ENCODE results near the gene CACFD1. TPM values are rescaled to one million over a fixed set of nuclear protein-coding genes. Genes with fewer than 3 reads are reported as not detected.

CACFD1 gene
- total RNA-seq, 1 donor from 2014 or later = 13.1 TPM

- no peak overlapping the region for H3K4me3 ChIP-seq (ENCODE audit: insufficient read depth, low read depth, low read length)
- no peak overlapping the region for H3K27ac ChIP-seq (ENCODE audit: low read depth, low read length)
- no peak overlapping the region for H3K27ac Mint-ChIP-seq (ENCODE audit: unreplicated experiment)
- DNase-seq (ENCODE audit: low read depth) (no peak), FAIRE-seq (no peak)
- H3K36me3 ChIP-seq (ENCODE audit: insufficient read depth, low read length) = no peaks in the 10 kb centered on the region
- H3K4me1 Mint-ChIP-seq (ENCODE audit: low read depth, unreplicated experiment) = peaks cover 14% of the 10 kb centered on the region
- H3K9ac ChIP-seq (ENCODE audit: low read length) = no peak overlapping the region
- no peaks in the 10 kb centered on the region for H4K20me1 ChIP-seq (ENCODE audit: insufficient read depth, low read length)
- no peak overlapping the region for H2AFZ ChIP-seq (ENCODE audit: low read depth, low read length)
- TF ChIP-seq EZH2 (IDR thresholded peaks at IDR 0.05; ENCODE audit: insufficient read depth, low read length) (no peak), CTCF (IDR thresholded peaks at IDR 0.05; ENCODE audit: insufficient read depth, low read depth, low read length) (no peak)
- H3K4me3 Mint-ChIP-seq (ENCODE audit: unreplicated experiment) = no peak overlapping the region
- H3K4me2 ChIP-seq (ENCODE audit: low read length) = no peak overlapping the region
- H3K27me3 ChIP-seq (ENCODE audit: insufficient read depth, low read length) = peaks cover 4% of the 10 kb centered on the region
- peaks cover 19% of the 10 kb centered on the region for H3K9me3 Mint-ChIP-seq (ENCODE audit: unreplicated experiment)
- peaks cover 7% of the 10 kb centered on the region for H3K9me3 ChIP-seq (ENCODE audit: insufficient read depth, low read depth, low read length)
- peaks cover under 1% of the 10 kb centered on the region for H3K36me3 Mint-ChIP-seq (ENCODE audit: low read depth, unreplicated experiment)
- H3K79me2 ChIP-seq (ENCODE audit: insufficient read depth, low read length) = no peaks in the 10 kb centered on the region
- peaks cover 18% of the 10 kb centered on the region for H3K27me3 Mint-ChIP-seq (ENCODE audit: low read depth, unreplicated experiment)
- H3K4me1 ChIP-seq (ENCODE audit: insufficient read depth, low read length) = peaks cover 25% of the 10 kb centered on the region
These were observed 46.3 kb downstream of the CACFD1 start for GRCh38 chr9:133505901-133506652.

GRCh38 chr9:133506653-133507038 is 46.9 kb downstream of the CACFD1 start:
- Mint-ChIP-seq H3K4me3 (ENCODE audit: unreplicated experiment) (no peak overlapping the region), H3K27ac (ENCODE audit: unreplicated experiment) (no peak overlapping the region), H3K9me3 (ENCODE audit: unreplicated experiment) (peaks cover 15% of the 10 kb centered on the region), H3K4me1 (ENCODE audit: low read depth, unreplicated experiment) (peaks cover 14% of the 10 kb centered on the region), H3K27me3 (ENCODE audit: low read depth, unreplicated experiment) (peaks cover 14% of the 10 kb centered on the region), H3K36me3 (ENCODE audit: low read depth, unreplicated experiment) (no peaks in the 10 kb centered on the region)
- Histone ChIP-seq H3K4me2 (ENCODE audit: low read length) (peak overlapping the region; percentile 22), H3K79me2 (ENCODE audit: insufficient read depth, low read length) (no peaks in the 10 kb centered on the region), H3K9ac (ENCODE audit: low read length) (no peak overlapping the region), H3K4me1 (ENCODE audit: insufficient read depth, low read length) (peaks cover 25% of the 10 kb centered on the region), H3K36me3 (ENCODE audit: insufficient read depth, low read length) (no peaks in the 10 kb centered on the region), H2AFZ (ENCODE audit: low read depth, low read length) (no peak overlapping the region), H3K4me3 (ENCODE audit: insufficient read depth, low read depth, low read length) (no peak overlapping the region), H4K20me1 (ENCODE audit: insufficient read depth, low read length) (no peaks in the 10 kb centered on the region), H3K27me3 (ENCODE audit: insufficient read depth, low read length) (peaks cover 4% of the 10 kb centered on the region), H3K27ac (ENCODE audit: low read depth, low read length) (no peak overlapping the region), H3K9me3 (ENCODE audit: insufficient read depth, low read depth, low read length) (peaks cover 2% of the 10 kb centered on the region)
- peak; percentile 90 for DNase-seq (ENCODE audit: low read depth)
- FAIRE-seq = no peak
- TF ChIP-seq EZH2 (IDR thresholded peaks at IDR 0.05; ENCODE audit: insufficient read depth, low read length) = no peak
- no peak for TF ChIP-seq CTCF (IDR thresholded peaks at IDR 0.05; ENCODE audit: insufficient read depth, low read depth, low read length)
